MM.1S (cell line): Measurements from ENCODE around the gene HIVEP1.

Experiments
- EZH2 ChIP-seq: fragments of 300-600 bp; sonication (generic); optimal IDR thresholded peaks from 2 replicates; pipeline ENCODE3; 2017; ENCODE audit warnings: low read depth, mild to moderate bottlenecking, antibody characterized with exemption, low read length, mixed read lengths
- TF ChIP-seq, protein P1 (sequence below): fragments of 300-600 bp; sonication (generic); IDR thresholded peaks from 2 replicates; pipeline ENCODE4 v1.5.1; 2016; ENCODE audit warnings: antibody characterized with exemption, low read length, mixed read lengths

DNA sequence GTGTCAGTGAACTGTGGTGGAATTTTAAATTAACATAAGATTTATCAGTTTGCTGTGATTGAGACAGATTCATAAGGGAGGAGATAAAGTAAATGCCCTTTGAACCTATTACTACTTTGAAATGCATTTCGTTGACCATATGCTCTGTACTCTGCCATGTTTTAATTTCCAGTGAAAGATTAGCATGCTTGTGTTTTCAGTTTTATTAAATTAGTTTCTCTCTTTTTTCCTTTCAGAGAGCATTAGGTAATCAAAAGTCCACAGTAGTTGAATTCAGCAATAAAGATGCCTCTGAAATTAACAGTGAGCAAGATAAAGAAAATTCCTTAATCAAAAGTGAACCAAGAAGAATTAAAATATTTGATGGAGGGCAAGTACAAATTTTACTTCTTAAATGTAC lies 117.4 kb downstream of the HIVEP1 start:
- TF ChIP-seq, protein P1, sequence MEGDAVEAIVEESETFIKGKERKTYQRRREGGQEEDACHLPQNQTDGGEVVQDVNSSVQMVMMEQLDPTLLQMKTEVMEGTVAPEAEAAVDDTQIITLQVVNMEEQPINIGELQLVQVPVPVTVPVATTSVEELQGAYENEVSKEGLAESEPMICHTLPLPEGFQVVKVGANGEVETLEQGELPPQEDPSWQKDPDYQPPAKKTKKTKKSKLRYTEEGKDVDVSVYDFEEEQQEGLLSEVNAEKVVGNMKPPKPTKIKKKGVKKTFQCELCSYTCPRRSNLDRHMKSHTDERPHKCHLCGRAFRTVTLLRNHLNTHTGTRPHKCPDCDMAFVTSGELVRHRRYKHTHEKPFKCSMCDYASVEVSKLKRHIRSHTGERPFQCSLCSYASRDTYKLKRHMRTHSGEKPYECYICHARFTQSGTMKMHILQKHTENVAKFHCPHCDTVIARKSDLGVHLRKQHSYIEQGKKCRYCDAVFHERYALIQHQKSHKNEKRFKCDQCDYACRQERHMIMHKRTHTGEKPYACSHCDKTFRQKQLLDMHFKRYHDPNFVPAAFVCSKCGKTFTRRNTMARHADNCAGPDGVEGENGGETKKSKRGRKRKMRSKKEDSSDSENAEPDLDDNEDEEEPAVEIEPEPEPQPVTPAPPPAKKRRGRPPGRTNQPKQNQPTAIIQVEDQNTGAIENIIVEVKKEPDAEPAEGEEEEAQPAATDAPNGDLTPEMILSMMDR = no peak
- TF ChIP-seq EZH2 = no peak
